ENCODE results near the gene RCOR3. TPM values are rescaled to one million over a fixed set of nuclear protein-coding genes. Genes with fewer than 3 reads are reported as not detected.
"Not testable (repeated sequence)": the region's sequence is repeated elsewhere in the genome, so short reads cannot be mapped to it uniquely, and the experiment has no call there.

The RCOR3 gene
- 29.5 TPM for polyA plus RNA-seq (2012; ENCODE audit: insufficient read depth, insufficient read length)

GRCh38 chr1:211258756-211259637 is at the start of gene RCOR3:
Gene RCOR3 (plus strand): TSS chr1:211259366. CDS start chr1:211259561, 195 bp downstream.
- H3K4me3 ChIP-seq (ENCODE audit: low read length): peak within 1 kb of the TSS; percentile 89
- peak; percentile 82 for DNase-seq (ENCODE audit: low read depth, low spot score)

- no peak for DNase-seq (ENCODE audit: low read depth, low spot score)
- no peak overlapping the region for H3K4me3 ChIP-seq (ENCODE audit: low read length)
Measured at GRCh38 chr1:211210052-211210451, 49.1 kb upstream of the RCOR3 start.

GRCh38 chr1:211210965-211211364 is 48.2 kb upstream of the RCOR3 start:
- no peak overlapping the region for H3K4me3 ChIP-seq (ENCODE audit: low read length)
- no peak for DNase-seq (ENCODE audit: low read depth, low spot score)

- H3K4me3 ChIP-seq (ENCODE audit: low read length): no peak overlapping the region
- DNase-seq (ENCODE audit: low read depth, low spot score): no peak
Measured at GRCh38 chr1:211213702-211214101, 45.5 kb upstream of the RCOR3 start.

GRCh38 chr1:211215577-211215976 is 43.6 kb upstream of the RCOR3 start:
- no peak overlapping the region for H3K4me3 ChIP-seq (ENCODE audit: low read length)
- DNase-seq (ENCODE audit: low read depth, low spot score): no peak

GRCh38 chr1:211217392-211217791 is 41.8 kb upstream of the RCOR3 start:
- no peak overlapping the region for H3K4me3 ChIP-seq (ENCODE audit: low read length)
- DNase-seq (ENCODE audit: low read depth, low spot score): no peak

GRCh38 chr1:211222469-211223234 is 36.5 kb upstream of the RCOR3 start:
- not testable (repeated sequence) for DNase-seq (ENCODE audit: low read depth, low spot score); H3K4me3 ChIP-seq (ENCODE audit: low read length)

GRCh38 chr1:211228573-211229364 is 30.4 kb upstream of the RCOR3 start:
- H3K4me3 ChIP-seq (ENCODE audit: low read length): not testable (repeated sequence)
- peak; percentile 83 for DNase-seq (ENCODE audit: low read depth, low spot score)

- no peak for DNase-seq (ENCODE audit: low read depth, low spot score)
- H3K4me3 ChIP-seq (ENCODE audit: low read length): no peak overlapping the region
Measured at GRCh38 chr1:211229365-211229759, 29.8 kb upstream of the RCOR3 start.

GRCh38 chr1:211231873-211232272 is 27.3 kb upstream of the RCOR3 start:
- H3K4me3 ChIP-seq (ENCODE audit: low read length): no peak overlapping the region
- DNase-seq (ENCODE audit: low read depth, low spot score): no peak

GRCh38 chr1:211236633-211237320 is 22.4 kb upstream of the RCOR3 start:
- no peak for DNase-seq (ENCODE audit: low read depth, low spot score)
- H3K4me3 ChIP-seq (ENCODE audit: low read length): no peak overlapping the region

GRCh38 chr1:211237579-211237978 is 21.6 kb upstream of the RCOR3 start:
- no peak overlapping the region for H3K4me3 ChIP-seq (ENCODE audit: low read length)
- DNase-seq (ENCODE audit: low read depth, low spot score): no peak

- not testable (repeated sequence) for DNase-seq (ENCODE audit: low read depth, low spot score); H3K4me3 ChIP-seq (ENCODE audit: low read length)
Measured at GRCh38 chr1:211240567-211240966, 18.6 kb upstream of the RCOR3 start.

GRCh38 chr1:211241071-211241470 is 18.1 kb upstream of the RCOR3 start:
- DNase-seq (ENCODE audit: low read depth, low spot score): no peak
- H3K4me3 ChIP-seq (ENCODE audit: low read length): no peak overlapping the region

GRCh38 chr1:211243639-211244038 is 15.5 kb upstream of the RCOR3 start:
- DNase-seq (ENCODE audit: low read depth, low spot score); H3K4me3 ChIP-seq (ENCODE audit: low read length): not testable (repeated sequence)

GRCh38 chr1:211246583-211246982 is 12.6 kb upstream of the RCOR3 start:
- H3K4me3 ChIP-seq (ENCODE audit: low read length); DNase-seq (ENCODE audit: low read depth, low spot score): not testable (repeated sequence)

- peak; percentile 18 for DNase-seq (ENCODE audit: low read depth, low spot score)
- no peak overlapping the region for H3K4me3 ChIP-seq (ENCODE audit: low read length)
Measured at GRCh38 chr1:211247921-211248320, 11.2 kb upstream of the RCOR3 start.

GRCh38 chr1:211249611-211250010 is 9.6 kb upstream of the RCOR3 start:
- H3K4me3 ChIP-seq (ENCODE audit: low read length); DNase-seq (ENCODE audit: low read depth, low spot score): not testable (repeated sequence)

- no peak for DNase-seq (ENCODE audit: low read depth, low spot score)
- peak overlapping the region; percentile 86 for H3K4me3 ChIP-seq (ENCODE audit: low read length)
Measured at GRCh38 chr1:211257826-211258225, 1.3 kb upstream of the RCOR3 start.

Data from Jurkat, Clone E6-1 (cell line).